Upper lobe of left lung (tissue), 6 donors: ENCODE data around the gene B3GNT5. TPM values are rescaled to one million over a fixed set of nuclear protein-coding genes. Genes with fewer than 3 reads are reported as not detected.
A peak's percentile ranks its signal among the peaks of the same experiment; 100 is the strongest.

ENCODE experiments used
- ATAC-seq, 2 donors: fragments of 200-7000 bp; cut with Tn5 transposase; one replicate each; pipeline ENCODE4 v1.9.1; 2022; ENCODE audit warnings: mild to moderate bottlenecking in 2 of 2, moderate library complexity in 2 of 2; ENCODE audit not compliant: low FRiP score in 2 of 2
- DNase-seq, 2 donors: peaks; one replicate each; pipeline ENCODE4 v3.0.0-alpha.2; 2019 to 2020
- H3K27ac ChIP-seq, 4 donors: fragments of 200-600 bp; sonication (generic); one replicate each; pipeline ENCODE4 v1.5.1; 2016 to 2019
- H3K27me3 ChIP-seq, 4 donors: fragments of 200-600 bp; sonication (generic); one replicate each; pipeline ENCODE4 v1.5.1; 2017 to 2019
- H3K36me3 ChIP-seq, 4 donors: fragments of 200-600 bp; sonication (generic); one replicate each; pipeline ENCODE4 v1.5.1; 2016 to 2019
- H3K4me1 ChIP-seq, 4 donors: fragments of 200-600 bp; sonication (generic); one replicate each; pipeline ENCODE4 v1.5.1; 2018 to 2019
- H3K4me3 ChIP-seq, 4 donors: fragments of 200-600 bp; sonication (generic); one replicate each; pipeline ENCODE4 v1.5.1; 2017 to 2019; ENCODE audit warnings: mild to moderate bottlenecking in 2 of 4, moderate library complexity in 1 of 4
- H3K9me3 ChIP-seq, 4 donors: fragments of 200-600 bp; sonication (generic); one replicate each; pipeline ENCODE4 v1.5.1; 2018 to 2019
- CTCF ChIP-seq, 6 experiments: fragments of 450-650 bp in 4 of 6; fragments of 200-600 bp in 2 of 6; sonication (generic) in 2 of 6; IDR thresholded peaks; one replicate each; pipeline ENCODE4 v1.5.1; 2016 to 2019; ENCODE audit warnings: antibody characterized with exemption in 6 of 6
- EP300 ChIP-seq, 4 donors: sonication (generic); formaldehyde crosslinking; IDR thresholded peaks; one replicate each; pipeline ENCODE4 v1.5.1; 2017; ENCODE audit warnings: antibody characterized with exemption in 4 of 4, control low read depth in 2 of 4
- POLR2A ChIP-seq, 4 donors: fragments of 450-650 bp; IDR thresholded peaks; one replicate each; pipeline ENCODE4 v1.5.1; 2016 to 2017; ENCODE audit warnings: antibody characterized with exemption in 4 of 4, mild to moderate bottlenecking in 2 of 4
- POLR2AphosphoS5 ChIP-seq, 2 donors: sonication (generic); formaldehyde crosslinking; IDR thresholded peaks; one replicate each; pipeline ENCODE4 v1.5.1; 2017; ENCODE audit warnings: antibody characterized with exemption in 2 of 2
- WGBS, 2 donors: methylation state at CpG; one replicate each; pipeline ENCODE4 v1.1.5; 2017 to 2018; 5-methylcytosine and 5-hydroxymethylcytosine counted together
- total RNA-seq, 6 donors: library from RNA; depleted of rRNA in 4 of 6; stranded (reverse); fragments of >200 nt in 4 of 6; gene quantifications; one replicate each; pipeline versions ENCODE4 v1.1.0 to v1.2.1, GENCODE V29; 2016 to 2021
- donor health status: DM: no; HTN: no; CAD: no; lungs with moderate emphysema.
- donor health status: DM: no; HTN: yes; CAD: no; lungs with severe emphysema.

The B3GNT5 gene
- 10 to 100 TPM; 15.7 to 44.5 (median 28.3) TPM for total RNA-seq

GRCh38 chr3:183252973-183253527 lies at the start of gene B3GNT5:
Gene B3GNT5, plus strand, starts transcription at chr3:183253253. Its CDS starts 16,546 bp downstream, at chr3:183269799.
- TF ChIP-seq POLR2AphosphoS5 (IDR thresholded peaks at IDR 0.05) (peak; percentile 14 to 33), POLR2A (IDR thresholded peaks at IDR 0.05) (peak in 2 of 4 donors; percentile 5 to 46), CTCF (IDR thresholded peaks at IDR 0.05) (no peak), EP300 (IDR thresholded peaks at IDR 0.05) (no peak)
- peak; percentile 60 to 65 for ATAC-seq
- Histone ChIP-seq H3K4me1 (peaks cover 7 to 26% (median 11%) of the 10 kb centered on the region in 4 donors), H3K9me3 (no peaks in the 10 kb centered on the region), H3K36me3 (no peaks in the 10 kb centered on the region), H3K4me3 (peak within 1 kb of the TSS; percentile 55 to 82 (median 66)), H3K27me3 (no peaks in the 10 kb centered on the region), H3K27ac (peak within 1 kb of the TSS; percentile 92 to 95 (median 95))
- 0% methylated on average over 11 to 31 of the region's 43 CpGs for WGBS, 2 donors
- DNase-seq = peak; percentile 92 to 93

GRCh38 chr3:183203670-183204069 lies 49.4 kb upstream of the B3GNT5 start:
- no peak for TF ChIP-seq POLR2A (IDR thresholded peaks at IDR 0.05)
- no peak for TF ChIP-seq CTCF (IDR thresholded peaks at IDR 0.05)
- TF ChIP-seq EP300 (IDR thresholded peaks at IDR 0.05) = no peak
- TF ChIP-seq POLR2AphosphoS5 (IDR thresholded peaks at IDR 0.05) = no peak
- peaks cover 0 to 10% (median 0%) of the 10 kb centered on the region in 4 donors for H3K4me1 ChIP-seq
- ATAC-seq = no peak

GRCh38 chr3:183208260-183208659 lies 44.8 kb upstream of the B3GNT5 start:
- Histone ChIP-seq H3K4me3 (no peak overlapping the region), H3K27ac (no peak overlapping the region), H3K36me3 (no peaks in the 10 kb centered on the region), H3K9me3 (no peaks in the 10 kb centered on the region), H3K27me3 (no peaks in the 10 kb centered on the region), H3K4me1 (peaks cover 6 to 18% (median 13%) of the 10 kb centered on the region in 4 donors)
- TF ChIP-seq CTCF (IDR thresholded peaks at IDR 0.05) (no peak), POLR2A (IDR thresholded peaks at IDR 0.05) (no peak), EP300 (IDR thresholded peaks at IDR 0.05) (no peak), POLR2AphosphoS5 (IDR thresholded peaks at IDR 0.05) (no peak)
- no peak for DNase-seq
- 80 to 87% methylated on average over 2 of the region's 2 CpGs for WGBS, 2 donors
- no peak for ATAC-seq

More at GRCh38 chr3:183203670-183204069, 49.4 kb upstream of the B3GNT5 start:
- H3K4me3 ChIP-seq = no peak overlapping the region
- H3K9me3 ChIP-seq = no peaks in the 10 kb centered on the region
- DNase-seq = no peak
- H3K36me3 ChIP-seq = no peaks in the 10 kb centered on the region
- H3K27ac ChIP-seq = no peak overlapping the region
- no peaks in the 10 kb centered on the region for H3K27me3 ChIP-seq

GRCh38 chr3:183208800-183209199 lies 44.3 kb upstream of the B3GNT5 start:
- 81 to 87% methylated on average over 2 of the region's 2 CpGs for WGBS, 2 donors
- no peak overlapping the region for H3K27ac ChIP-seq
- ATAC-seq (no peak), DNase-seq (no peak)
- peaks cover 6 to 18% (median 14%) of the 10 kb centered on the region in 4 donors for H3K4me1 ChIP-seq
- no peak overlapping the region for H3K4me3 ChIP-seq
- no peaks in the 10 kb centered on the region for H3K27me3 ChIP-seq
- no peak for TF ChIP-seq CTCF (IDR thresholded peaks at IDR 0.05)
- no peak for TF ChIP-seq EP300 (IDR thresholded peaks at IDR 0.05)
- TF ChIP-seq POLR2AphosphoS5 (IDR thresholded peaks at IDR 0.05) = no peak
- TF ChIP-seq POLR2A (IDR thresholded peaks at IDR 0.05) = no peak
- no peaks in the 10 kb centered on the region for H3K36me3 ChIP-seq
- no peaks in the 10 kb centered on the region for H3K9me3 ChIP-seq

- no peaks in the 10 kb centered on the region for H3K9me3 ChIP-seq
- no peaks in the 10 kb centered on the region for H3K27me3 ChIP-seq
- 56 to 62% methylated on average over 5 of the region's 5 CpGs for WGBS, 2 donors
- TF ChIP-seq POLR2A (IDR thresholded peaks at IDR 0.05) = peak in 1 of 4 donors; percentile 9
- TF ChIP-seq CTCF (IDR thresholded peaks at IDR 0.05) = no peak
- TF ChIP-seq POLR2AphosphoS5 (IDR thresholded peaks at IDR 0.05) = no peak
- no peak for TF ChIP-seq EP300 (IDR thresholded peaks at IDR 0.05)
- no peak overlapping the region for H3K4me3 ChIP-seq
- no peak for DNase-seq
- peak overlapping the region; percentile 69 to 83 (median 79) for H3K27ac ChIP-seq
- H3K4me1 ChIP-seq = peaks cover 6 to 18% (median 14%) of the 10 kb centered on the region in 4 donors
- ATAC-seq = peak; percentile 37 to 57
- H3K36me3 ChIP-seq = no peaks in the 10 kb centered on the region
Observed at GRCh38 chr3:183210341-183210740, 42.7 kb upstream of the B3GNT5 start.
